Lung microvascular endothelial cell (primary cell): Measurements from ENCODE around the gene MAML2. TPM values are rescaled to one million over a fixed set of nuclear protein-coding genes. Genes with fewer than 3 reads are reported as not detected.
"Not testable (repeated sequence)": the region's sequence is repeated elsewhere in the genome, so short reads cannot be mapped to it uniquely, and the experiment has no call there.

Experiments used
- DNase-seq, 2 donors: peaks; one replicate each; pipeline versions ENCODE4 v3.0.0 to v3.0.0-alpha.2; 2010; ENCODE audit warnings: low read depth in 2 of 2
- total RNA-seq: library from RNA; depleted of rRNA; stranded (reverse); fragments of >200 nt; gene quantifications from 2 replicates; pipeline ENCODE4 v1.2.1, GENCODE V29; 2014

MAML2 gene
- total RNA-seq, 1 donor from 2014 or later: 5.2 TPM

DNA sequence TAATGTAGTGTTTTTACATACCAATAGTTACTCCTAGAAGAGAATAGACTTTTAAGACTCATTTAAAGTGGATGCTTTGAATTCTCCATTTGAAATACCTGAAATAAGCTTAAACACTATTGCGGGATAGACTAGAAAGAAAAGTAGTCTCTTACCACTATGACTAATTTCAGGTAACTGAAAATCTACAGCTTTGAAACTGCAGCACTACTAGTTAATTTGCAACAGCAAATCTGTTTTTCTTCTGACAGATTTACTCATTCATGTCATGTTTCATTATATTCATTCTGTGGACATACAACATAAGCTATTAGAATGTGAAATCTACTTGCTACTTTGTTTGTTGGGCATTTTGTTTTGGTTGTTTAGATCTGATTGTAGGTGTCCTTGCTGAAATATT lies 153.6 kb downstream of the MAML2 start:
- DNase-seq: no peak

DNA sequence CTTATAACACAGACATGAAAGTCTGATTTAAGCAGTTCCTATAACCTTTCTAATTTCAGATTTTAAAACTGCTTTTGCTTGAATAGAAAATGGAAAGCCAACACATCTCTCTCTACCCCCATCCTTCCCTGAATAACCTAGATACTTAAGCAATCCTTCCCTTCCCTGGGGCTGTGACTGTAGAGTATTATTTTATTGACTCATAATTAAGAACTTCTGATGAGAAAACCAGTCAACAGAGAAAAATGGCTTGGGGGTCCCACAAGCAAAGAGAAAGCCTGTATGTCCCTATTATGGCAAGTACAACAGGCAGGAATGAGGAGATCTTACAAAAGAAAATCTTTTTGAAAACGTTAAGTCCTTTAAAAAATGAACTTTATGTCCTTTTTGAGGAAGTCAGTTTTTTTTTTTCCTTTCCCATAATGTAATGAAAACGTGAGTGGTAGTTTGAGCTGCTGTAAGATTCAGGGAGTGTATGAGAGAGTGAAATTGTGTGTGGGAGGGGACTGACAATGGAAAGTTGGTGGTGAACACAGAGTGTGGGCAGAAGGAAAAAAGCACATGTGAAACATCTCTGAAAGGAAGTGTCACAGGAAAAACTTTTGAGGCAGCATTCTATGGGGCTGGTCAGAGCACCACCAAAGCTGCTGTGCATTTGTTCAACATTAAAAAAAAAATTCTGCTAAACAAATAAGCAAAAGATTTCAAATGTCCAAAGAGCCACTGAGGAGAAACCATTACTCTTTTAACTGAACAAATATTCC lies 154.6 kb downstream of the MAML2 start:
- DNase-seq: peak; percentile 25 to 81

DNA sequence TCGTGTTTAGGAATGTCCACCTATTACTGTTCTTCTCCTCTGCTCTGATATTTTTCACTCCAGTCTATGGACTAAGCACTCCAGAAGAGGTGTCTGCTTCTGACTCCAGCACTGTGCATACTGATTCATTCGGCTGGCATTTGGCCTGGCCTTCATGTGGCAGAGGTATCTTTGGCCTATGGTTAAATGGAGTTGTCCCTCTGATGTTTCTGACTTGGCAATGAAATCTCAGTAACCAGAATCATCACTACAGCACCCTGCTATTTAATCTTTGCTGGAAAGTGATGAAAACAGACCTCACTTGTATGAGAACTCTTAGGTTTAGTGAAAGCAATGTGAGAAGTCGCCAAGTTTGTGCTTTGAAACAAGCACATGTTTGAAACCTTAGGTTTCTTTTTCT lies 155.2 kb downstream of the MAML2 start:
- DNase-seq: peak; percentile 24 to 30

DNA sequence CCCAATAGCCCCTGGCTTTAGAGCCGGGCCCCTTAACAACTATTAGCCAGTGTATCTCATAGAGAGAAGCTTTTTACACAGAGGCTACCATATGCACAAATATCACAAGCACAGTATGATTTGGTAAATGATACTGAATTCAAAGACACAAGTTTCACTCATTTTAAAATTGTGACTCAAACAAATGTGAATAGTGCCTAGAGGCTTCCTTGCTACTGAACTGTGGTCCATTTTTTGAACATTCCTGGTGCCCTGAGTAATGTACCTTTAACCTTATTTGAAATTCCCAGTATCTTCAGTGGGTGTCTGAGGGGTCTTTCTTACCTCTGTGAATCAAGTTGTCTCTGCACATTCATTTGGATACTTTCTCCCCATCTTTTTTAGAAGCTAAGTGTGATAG lies 156.2 kb downstream of the MAML2 start:
- DNase-seq: no peak

DNA sequence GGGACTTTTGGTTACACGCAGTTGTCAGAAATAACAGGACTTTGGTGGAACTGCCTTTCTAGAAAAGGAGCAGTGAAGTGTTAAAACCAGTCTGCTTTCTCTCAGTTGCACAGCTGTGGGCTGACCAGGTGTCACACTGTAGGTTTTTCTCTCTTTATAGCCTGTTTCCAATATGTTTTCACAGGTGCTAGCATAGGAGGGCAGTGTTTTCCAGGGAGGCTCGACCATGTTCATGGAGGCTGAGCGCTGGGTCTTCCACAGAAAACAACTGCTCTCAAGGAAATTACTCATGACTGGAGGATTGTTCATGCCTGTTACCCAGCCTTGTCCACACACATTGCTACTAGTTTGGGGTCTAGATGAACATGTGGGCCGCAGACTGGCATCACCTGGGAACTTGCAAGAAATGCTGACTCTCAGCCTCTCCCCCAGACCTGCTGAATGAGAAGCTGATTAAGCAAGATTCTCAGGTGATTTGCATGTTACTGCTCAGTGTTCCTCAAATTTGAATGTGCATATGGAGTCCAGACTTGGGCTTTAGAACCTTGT lies 157.7 kb downstream of the MAML2 start:
- peak in 1 of 2 donors; percentile 16 for DNase-seq

DNA sequence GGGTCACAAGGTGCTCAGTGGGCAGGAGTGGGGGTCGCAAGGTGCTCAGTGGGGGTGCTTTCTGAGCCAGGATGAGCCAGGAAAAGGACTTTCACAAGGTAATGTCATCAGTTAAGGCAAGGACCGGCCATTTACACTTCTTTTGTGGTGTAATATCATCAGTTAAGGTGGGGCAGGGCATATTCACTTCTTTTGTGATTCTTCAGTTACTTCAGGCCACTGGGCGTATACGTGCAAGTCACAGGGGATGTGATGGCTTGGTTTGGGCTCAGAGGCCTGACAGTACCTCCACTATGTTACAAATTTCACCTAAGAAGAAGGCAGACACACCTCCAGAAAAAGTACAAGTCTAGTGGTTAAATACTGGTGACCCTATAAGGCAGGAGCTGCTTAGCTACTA lies 162.1 kb downstream of the MAML2 start:
- not testable (repeated sequence) for DNase-seq

DNA sequence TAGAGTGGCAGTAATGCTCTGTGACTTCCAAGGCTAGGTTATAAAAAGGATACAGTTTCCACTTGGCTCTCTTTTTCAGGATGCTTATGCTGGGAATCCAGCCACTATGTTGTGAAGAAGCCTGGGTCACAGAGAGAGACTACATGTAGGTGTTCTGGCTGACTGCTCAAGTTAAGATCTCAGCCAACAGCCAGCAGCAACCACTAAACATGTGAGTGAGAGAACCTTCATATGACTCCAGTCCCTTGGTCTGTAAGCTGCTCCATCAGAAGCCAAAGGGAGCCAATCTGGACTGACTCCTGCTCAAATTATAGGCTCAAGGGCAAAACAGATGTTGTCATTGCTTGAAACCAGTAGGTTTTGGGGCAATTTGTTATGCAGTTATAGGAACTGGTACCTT lies 162.7 kb downstream of the MAML2 start:
- DNase-seq: no peak

DNA sequence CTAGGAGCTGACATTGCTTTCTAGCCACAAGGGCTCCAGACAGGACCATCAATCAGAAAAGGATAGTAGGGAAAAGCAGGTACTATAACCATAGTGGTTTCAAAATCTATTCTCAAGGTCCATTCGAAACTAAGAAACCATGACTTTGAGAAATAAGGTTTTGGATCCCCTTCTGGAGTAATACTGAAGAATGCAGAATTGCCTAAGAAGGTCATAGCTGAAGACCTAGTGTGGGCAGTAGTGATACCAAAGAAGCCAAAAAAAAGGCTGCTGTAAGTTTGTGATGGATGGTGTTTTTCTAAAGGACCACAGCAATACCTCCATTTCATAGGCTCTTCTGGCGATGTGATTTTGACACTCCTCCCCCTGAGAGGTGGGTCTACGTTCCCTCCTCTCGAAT lies 163.1 kb downstream of the MAML2 start:
- no peak for DNase-seq

DNA sequence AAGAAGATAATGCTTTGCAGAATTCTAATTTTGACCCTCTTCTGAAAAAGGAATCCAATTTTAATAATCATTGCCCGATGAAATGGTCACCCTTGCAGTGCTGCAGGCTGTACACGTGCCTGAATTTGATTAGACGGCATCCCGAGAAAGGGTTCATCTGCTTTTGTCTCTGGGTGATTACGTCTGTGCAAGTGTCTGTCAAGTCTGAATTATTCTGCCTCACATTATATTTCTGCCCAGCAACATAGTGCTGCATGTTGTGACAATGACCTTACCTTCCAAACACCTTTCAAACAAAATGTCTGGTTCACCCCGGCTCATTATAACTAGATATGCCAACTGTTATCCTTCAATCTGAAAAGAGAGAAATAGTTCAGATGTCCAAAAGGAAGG lies 164.1 kb downstream of the MAML2 start:
- DNase-seq: no peak

DNA sequence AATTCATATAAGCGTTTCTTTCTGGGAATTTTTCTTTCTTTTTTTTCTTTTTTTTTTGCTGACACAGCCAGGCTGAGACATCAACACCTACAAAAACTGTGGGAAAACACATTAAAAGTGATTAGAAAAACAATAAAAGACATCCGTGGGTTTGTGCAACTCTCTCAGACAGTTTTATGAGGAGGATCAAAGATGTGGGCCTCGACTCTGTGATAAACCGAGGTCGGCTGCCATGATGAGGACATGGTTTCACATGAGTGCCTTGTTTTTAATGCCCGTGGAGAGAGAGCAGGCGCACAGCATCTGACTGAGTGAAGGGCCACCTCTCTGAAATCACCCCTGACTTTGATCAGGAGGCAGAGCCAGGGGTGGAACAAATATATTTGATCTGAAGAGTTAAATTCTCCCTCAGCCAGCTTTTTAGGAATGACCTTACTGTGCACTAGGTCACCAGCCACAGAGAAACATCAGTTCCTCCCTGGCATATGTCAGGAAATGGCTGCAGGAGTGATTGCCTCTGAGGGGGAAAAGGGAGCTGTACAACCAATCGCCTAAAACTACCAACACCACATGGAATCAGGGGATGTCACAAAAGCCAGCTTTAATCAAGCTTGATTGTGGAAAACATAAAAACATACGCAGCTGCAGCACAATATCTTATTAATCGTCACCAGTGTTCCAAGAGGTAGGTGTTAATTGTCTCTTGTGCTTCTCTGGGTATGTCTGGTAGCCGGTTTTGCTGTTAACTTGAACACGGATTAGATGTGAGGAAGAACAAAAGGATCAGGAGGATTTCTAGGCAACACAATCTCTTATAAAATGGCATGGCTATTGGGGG lies 164.7 kb downstream of the MAML2 start:
- DNase-seq: peak in 1 of 2 donors; percentile 58

DNA sequence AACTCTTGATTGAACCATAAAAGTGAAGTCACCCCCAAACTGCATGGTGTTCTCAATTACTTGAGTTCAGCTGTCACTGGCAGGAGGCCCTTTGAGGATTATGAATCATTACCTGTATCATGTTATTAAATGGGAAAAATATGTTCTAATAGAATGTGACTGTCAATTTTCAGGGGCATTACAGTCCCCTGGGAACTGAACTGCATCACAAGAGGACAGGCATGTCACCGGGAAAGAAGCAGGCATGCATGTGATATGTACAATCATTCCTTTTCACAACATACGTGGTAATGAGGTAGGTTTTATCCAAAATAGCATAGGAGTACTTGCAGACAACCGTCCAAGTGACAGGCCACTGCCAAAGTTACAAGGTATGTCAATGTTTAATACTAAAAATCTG lies 165.8 kb downstream of the MAML2 start:
- no peak for DNase-seq

DNA sequence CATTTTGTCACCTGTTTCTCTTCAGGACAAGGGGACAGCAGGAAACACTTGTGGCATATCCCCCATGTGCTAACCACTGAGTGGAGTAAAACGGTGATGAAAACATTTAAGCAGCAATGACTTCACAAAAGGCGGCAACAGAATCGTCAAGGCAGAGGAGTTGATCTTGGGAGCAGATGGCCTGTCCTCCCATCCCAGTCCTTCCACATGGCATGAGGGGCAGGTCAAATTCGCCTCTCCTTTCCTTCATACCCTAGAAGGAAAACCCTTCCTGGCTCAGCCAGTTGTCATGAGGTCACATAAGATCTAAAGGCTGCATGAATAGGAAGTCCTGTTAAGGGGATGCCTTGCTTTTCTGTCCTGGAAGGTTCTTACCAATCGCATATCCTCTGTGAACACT lies 169.1 kb downstream of the MAML2 start:
- DNase-seq: no peak

DNA sequence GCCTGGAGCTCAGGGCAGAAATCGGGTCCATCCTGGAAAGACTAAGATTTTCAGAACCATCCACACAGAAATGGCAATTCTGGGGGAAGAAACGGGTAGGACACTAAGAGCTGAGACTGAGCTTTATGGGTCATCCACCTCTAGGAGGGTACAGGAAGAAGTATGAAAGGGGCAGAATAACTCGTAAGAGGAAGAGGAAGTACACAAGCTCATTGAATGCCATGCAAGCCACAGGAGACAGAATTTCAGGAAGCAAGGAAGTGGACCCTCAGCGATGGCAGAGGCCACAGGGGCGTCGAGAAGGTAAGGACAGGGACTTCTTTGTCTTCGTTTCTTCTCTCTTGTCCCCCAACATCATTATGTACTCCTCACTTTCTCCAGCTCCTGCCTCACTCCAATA lies 169.6 kb downstream of the MAML2 start:
- DNase-seq: no peak

DNA sequence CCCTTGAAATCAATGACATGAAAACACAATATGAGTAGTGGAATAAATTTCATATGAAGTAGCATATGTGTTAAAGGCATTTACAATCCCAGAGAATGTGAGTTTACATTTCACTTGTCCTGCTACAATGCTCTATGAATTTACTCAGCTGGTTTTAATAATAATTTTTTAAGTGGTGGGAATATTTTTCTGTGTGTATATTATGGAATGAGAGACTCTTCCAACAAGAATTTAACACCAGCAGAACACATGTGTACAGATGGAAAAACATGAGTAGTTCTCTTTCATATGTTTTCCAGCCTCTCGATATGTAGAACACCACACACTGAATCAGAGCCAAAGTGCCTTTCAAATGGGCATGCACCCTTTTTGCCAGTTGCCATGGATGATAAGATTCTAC lies 170.4 kb downstream of the MAML2 start:
- DNase-seq: no peak

DNA sequence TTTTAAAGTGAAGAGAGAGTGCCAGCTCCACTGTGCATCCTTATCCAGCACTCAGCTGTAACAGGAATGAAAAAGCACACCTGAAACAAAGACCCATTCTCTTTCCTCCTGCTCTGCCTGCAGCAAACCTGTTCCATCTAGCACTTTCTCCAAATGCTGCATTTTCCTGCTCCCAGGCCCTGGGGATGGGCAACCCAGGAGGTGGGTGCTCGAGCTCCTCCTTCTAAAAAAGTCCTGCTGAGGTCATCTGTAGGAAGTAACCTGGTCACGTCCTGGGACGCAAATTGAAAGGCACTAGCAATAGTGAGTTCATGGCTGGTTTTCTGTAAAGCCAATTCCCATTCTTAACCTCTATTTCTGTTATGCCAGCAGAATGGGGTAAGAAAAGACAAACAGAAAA lies 173.7 kb downstream of the MAML2 start:
- no peak for DNase-seq

DNA sequence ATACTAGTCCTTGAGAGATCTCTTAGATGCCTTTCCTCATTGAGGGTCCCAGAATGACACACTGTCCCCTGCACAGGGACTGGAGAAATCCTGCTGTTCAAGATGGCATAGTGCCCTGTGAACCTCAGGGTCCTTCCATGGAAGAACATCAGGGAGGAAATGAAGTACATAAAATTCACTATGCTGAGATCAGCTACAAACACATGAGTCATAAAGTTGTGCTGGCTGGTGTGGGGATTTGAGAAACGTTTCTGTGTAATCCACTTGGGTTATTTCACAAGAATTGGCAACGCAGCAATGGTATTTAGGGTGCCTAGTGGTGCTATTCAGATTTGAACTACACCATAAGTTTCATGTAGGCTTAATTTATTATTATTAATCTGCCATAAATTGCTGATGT lies 174.4 kb downstream of the MAML2 start:
- DNase-seq: peak; percentile 62 to 73

DNA sequence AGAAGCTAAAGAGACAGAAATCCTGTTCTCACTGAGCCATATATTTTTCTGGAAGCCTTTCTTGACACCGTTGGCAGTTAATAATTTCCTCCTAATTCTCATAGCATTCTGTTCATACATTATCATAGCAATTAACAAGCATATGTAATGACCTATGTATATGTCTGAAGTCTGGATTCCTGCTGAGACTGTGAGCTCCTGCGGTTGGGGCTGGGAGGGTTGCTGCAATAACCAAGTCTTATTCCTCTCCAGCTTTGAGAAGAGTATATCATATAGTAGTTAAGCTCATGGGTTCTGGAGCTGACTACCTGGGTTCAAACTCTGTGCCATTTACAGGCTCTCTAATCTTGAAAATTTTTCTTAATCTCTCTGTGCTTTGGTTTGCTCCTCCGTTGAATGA lies 175.2 kb downstream of the MAML2 start:
- DNase-seq: no peak

DNA sequence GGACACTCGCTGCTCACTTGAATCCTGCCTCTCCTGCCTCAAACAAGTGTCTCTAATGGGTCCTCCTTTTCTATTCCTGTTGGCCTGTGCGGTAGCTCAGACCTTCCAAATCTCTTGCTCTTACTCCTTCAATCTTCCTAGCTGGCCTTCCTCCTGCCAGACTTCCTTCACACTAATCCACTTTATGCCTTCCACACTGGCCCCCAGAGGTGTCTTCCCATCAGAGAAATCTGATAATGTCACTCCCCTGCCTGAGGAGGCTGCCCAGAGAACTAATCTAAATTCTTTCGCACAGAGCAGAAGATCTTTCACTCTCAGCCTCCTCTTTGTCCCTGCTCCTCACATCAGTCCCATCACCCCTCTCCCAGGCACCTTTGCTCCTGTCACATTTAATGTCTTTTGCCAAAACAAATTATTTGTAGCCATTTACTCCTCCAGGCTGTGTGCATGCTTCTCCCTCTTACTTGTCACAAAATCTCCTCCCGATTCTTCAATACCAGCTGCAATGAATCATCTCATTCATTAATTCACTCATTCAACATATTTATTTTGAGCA lies 175.7 kb downstream of the MAML2 start:
- no peak for DNase-seq

DNA sequence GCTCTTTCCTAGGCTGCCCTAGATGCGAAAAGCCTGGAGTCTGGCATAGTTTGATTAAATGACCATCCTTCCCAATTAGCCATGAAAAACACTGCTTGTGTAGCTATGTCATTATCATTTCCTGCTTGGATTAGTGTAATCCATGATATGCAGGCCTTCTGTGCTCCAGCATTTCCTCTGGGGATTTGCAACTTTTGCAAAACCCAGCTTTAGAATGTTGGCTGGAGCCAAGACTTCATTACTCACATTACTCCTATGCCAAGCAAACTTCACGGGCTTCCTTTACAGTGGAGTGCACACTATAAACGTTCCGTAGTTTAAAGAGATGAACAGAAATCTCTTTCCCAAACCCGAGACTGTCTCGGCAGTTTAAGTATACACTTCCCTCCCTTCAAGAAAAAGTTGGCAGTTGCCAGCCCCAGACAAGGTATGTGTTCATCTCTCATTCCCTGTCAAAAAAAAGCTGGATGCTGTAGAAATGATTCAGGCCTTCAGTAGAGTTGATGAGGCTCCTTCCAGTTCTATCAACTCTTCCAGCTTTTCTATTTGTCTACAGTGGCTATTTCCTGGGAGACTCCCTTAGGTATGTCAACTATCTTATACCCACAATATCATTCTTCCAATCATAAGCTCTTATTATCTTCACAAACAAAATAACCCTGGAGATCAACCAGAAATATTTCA lies 180.0 kb downstream of the MAML2 start:
- peak; percentile 92 to 96 for DNase-seq

DNA sequence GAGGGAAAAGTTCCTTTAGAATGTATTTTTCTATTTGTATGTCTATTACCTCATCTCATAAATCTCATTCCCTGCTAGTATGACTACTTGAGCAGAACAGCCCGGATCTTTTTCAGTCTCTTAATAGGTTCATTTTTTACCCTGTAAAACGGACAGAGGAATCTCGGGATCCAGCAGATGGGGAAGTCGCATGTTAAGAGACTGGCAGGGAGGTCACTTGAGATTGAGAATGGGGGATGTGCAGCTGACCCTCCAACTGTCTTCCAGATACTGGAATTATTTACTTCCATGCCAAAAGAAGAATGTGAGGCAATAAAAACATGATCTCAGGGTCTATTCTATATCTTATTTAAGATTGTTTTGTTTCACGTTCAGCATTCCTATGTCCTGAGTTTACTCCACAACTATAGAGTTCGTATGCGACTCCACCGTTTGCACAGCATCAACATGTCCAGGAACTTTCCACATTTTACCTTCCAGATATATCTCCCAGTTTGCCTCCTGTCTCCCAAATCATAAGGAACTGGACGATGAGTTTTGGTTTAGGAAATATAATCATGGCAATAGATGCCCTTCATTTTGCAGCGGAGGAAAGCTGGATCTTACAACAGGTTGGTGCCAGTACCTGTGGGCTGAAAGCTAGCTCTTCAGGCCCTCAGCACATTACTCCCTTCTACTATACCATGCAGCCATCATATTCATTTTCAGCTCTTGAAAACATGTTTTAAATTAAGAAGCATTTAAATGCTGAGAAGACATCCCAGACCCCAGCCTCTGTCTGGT lies 181.5 kb downstream of the MAML2 start:
- DNase-seq: no peak

DNA sequence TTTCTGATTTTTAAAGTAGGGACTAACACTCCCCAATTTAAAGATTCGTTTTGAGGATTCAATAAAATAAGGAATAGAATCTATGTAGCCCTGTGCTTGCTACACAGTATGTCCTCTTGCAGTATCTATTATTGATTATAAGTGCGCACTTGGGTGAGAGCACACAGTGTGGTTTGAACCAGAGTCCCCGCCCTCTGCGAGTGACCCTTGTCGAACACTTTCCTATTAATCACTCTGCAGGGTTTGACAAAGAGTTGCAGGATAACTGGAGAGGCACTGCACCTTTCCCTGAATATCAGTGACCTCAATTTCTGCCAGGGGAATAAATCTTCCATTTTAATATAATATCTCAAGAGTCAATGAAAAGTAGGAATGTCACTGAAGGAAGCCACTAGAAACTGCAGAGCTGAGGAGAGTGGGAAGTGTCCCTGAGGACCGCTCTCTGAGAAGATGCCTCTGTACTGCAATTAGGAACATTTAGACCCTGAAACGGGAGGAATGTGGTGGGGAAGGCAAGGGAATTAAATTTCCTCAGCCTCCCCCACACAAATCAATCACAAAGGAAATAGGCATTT lies 182.2 kb downstream of the MAML2 start:
- no peak for DNase-seq
